Hindlimb muscle (tissue), 1 donor: ENCODE results near the gene THRB. TPM values are rescaled to one million over a fixed set of nuclear protein-coding genes. Genes with fewer than 3 reads are reported as not detected.

Experiments used
- DNase-seq: peaks from one replicate; pipeline ENCODE4 v3.0.0-alpha.2; 2013
- polyA plus RNA-seq: library from polyadenylated mRNA; unstranded; fragments of 120-200 nt; gene quantifications from one replicate; pipeline ENCODE4 v1.2.1, GENCODE V29; 2013; ENCODE audit not compliant: insufficient read length

The THRB gene
- polyA plus RNA-seq, 1 donor: 1.3 TPM

DNA sequence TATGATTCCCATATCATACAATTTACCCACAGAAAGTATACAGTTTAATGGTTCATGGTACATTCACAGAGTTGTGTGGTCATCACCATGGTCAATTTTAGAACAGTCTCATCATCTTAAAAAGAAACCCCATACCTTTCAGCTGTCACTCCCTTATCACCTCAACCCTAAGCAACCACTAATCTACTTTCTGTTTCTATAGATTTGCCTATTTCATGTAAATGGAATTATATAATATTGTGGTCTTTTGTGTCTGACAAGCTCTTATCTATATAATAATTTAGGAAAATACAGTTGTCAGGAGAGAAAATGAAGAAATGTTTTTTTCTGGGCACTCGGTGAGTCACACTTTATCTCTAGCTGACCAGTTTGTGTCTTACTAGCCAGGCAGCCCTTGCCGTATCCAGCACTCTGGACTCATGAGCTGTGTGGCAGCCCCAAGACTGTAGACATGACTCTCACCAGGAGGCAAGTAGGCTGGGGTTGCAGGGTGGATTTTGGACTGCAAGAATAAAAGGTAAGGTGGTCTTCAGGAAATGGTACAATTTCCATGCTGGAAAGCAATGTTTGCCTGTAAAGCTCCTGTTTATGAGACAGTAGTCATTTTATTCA is 234.6 kb downstream of the THRB start:
- DNase-seq: no peak

- no peak for DNase-seq
Observed at GRCh38 chr3:24258727-24259600, 235.7 kb downstream of the THRB start.

DNA sequence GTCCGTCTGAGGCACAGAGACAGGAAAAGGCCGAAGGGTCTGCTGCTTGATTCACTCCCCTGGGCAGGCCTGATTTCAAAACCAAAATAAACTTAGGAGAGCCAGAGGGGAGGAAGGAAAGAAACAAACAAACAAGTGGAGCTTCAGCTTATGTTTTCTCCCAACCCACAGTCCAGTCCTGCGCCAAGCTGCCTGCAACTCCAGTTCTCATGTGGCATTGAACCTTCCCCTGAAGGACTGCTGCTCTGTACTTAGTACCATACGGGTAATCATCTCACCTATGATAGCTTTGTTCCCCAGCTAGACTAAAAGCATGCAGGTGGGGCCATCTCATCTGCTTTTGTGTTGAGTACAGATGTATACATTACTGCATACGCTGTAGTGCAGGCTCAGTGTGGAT is 236.4 kb downstream of the THRB start:
- DNase-seq: no peak

- DNase-seq: no peak
Observed at GRCh38 chr3:24255414-24255813, 239.2 kb downstream of the THRB start.

- no peak for DNase-seq
Observed at GRCh38 chr3:24254649-24255048, 240.0 kb downstream of the THRB start.

DNA sequence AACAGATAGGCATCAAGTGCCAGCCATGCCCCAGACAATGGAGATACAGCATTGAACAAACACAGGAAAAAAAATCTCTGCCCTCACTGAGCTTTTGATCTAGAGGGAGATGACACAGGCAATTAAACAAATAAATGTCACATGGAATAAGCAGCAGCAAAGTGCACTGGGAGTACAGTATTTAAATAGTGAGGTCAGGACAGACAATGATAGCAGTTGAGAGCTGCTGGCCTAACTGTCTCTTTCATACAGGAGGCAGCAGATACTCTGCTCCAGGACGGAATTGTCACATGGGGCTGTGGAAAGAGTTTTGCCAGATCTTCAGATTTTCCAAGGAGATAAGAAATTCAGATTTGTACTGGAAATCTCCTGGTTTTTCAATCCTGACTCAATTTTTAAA is 241.3 kb downstream of the THRB start:
- no peak for DNase-seq

- no peak for DNase-seq
Observed at GRCh38 chr3:24249523-24249922, 245.1 kb downstream of the THRB start.

- no peak for DNase-seq
Observed at GRCh38 chr3:24245056-24245455, 249.6 kb downstream of the THRB start.

DNA sequence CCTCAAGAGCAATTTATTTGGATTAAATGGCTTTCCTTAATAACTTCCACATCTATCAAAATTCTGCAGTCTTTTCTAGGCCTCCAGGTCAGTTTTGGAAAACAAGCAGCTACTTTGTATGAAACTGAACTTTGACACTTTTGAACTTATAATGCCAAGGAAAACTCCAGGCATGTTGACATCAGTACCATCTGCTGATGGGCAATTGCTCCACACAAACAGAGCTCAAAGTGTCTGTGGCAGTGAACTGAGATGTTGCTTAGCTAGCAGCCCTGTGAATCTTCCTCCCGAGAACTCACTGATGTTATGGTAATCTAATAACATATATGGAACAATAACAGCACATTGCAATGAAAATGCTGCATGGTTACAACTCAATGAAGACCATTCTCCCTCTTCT is 250.2 kb downstream of the THRB start:
- no peak for DNase-seq

GRCh38 chr3:24242012-24242698 is 252.5 kb downstream of the THRB start:
- DNase-seq: peak; percentile 49

GRCh38 chr3:24240306-24240705 is 254.3 kb downstream of the THRB start:
- no peak for DNase-seq

DNA sequence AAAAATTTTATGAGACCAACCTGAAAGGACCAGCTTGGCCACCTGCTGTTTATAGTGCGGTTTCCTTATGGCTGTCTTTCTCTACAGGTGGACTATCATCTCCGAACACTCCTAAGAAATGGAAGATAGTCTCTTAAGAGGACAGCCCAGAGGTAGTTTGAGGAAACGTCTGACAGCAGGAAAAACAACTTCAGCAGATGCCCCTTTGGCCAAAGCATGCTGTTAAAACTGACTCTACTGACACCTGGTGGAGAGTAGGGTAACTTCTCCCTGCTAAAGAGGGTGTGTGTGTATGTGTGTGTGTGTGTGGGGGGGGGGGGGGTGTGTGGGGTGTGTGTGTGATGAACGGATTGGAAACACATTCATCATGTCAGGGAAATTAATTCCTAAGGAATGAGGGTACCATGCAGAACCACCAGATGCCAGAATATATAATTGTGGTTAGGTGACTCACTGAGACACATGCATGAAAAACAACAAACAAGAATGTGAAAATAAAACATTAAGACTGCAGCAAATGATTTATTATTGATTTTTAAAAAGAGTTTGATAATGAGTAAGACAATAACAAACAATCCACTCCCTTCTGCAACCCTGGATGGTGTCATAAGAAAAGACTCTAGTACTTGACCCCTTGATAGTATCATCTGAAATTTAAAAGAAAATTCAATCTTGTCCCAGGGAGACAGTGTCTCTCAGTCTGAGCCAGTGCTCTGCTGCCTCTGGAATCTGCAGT is 256.5 kb downstream of the THRB start:
- peak; percentile 71 for DNase-seq

GRCh38 chr3:24235121-24235520 is 259.5 kb downstream of the THRB start:
- no peak for DNase-seq

DNA sequence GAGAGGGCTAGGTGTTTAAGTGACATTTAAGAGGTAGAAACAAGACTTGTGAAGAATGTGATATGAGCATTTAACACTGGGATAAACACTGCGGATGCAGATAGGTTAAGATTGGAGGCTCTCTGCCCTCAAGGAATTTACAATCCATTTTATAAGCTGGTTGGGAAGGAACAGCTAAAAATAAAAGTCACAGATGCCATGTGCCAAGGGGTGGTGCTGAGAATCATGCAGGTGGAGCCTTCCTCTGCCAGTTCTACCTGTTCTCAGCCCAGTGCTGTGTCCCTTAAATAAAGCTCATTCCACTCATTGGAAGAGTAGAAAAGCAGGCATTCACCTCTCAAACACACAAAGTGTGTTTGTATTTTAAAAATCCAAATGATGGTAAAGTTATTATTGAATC is 261.9 kb downstream of the THRB start:
- DNase-seq: no peak

DNA sequence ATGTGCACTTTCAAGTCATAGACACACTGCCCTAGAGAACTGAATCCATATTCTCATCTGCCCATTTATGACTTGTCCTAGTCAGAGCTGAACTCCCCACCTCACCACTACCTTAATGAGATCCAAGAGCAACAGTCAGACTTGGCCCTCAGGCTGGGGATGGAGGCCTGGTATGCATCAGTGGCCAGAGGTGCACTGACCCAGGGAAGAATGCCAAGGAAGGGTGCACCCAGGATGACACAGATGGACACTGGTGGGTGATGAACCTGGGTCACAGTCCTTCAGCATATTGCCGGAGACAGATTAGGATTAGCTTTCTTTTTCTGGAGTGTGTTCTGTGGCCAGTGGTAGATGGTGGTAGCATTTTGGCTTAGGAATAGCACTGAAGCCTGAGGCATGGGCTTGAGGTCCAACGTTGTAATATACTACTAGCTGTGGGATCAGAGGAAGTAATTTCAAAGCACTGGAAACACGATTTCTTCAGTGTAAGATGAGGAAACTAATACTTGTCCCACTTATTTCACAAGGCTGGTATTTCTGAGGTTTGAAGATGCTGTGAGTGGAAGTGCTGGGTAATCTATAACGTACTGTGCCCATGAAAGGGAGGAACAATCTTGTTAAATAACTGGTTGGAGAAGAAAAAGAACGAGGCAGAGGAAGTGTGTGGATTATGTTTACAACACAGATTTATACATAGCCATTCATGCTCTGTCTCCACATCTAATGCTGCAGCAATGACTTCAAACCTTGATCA is 265.0 kb downstream of the THRB start:
- no peak for DNase-seq

- no peak for DNase-seq
Observed at GRCh38 chr3:24227635-24228034, 267.0 kb downstream of the THRB start.

DNA sequence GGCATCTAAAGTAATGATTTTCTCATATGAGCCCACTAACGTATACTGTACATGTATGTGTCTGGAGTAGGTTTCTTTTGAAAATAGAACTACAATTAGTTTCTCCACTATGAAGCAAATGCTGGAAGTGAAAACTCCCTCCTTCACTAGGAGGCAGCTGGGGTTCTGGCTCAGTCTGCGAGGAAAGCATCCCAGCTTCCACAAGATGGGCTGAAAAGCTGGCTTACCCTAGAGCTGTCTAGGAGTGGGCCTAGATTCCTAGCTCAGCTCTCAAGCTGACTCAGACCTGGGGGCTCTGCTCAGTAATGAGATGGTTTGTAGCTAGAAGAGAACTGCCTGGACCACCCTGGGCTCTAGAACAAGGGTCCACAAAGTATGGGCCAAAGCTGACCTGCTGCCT is 268.3 kb downstream of the THRB start:
- no peak for DNase-seq

GRCh38 chr3:24225385-24225950 is 269.2 kb downstream of the THRB start:
- no peak for DNase-seq

GRCh38 chr3:24224666-24225384 is 269.8 kb downstream of the THRB start:
- DNase-seq: no peak

- DNase-seq: no peak
Observed at GRCh38 chr3:24222165-24222805, 272.4 kb downstream of the THRB start.
